ENCODE measurements around the gene TIMM44.
A peak's percentile ranks its signal among the peaks of the same experiment; 100 is the strongest.

The TIMM44 gene, protein sequence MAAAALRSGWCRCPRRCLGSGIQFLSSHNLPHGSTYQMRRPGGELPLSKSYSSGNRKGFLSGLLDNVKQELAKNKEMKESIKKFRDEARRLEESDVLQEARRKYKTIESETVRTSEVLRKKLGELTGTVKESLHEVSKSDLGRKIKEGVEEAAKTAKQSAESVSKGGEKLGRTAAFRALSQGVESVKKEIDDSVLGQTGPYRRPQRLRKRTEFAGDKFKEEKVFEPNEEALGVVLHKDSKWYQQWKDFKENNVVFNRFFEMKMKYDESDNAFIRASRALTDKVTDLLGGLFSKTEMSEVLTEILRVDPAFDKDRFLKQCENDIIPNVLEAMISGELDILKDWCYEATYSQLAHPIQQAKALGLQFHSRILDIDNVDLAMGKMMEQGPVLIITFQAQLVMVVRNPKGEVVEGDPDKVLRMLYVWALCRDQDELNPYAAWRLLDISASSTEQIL

DNA sequence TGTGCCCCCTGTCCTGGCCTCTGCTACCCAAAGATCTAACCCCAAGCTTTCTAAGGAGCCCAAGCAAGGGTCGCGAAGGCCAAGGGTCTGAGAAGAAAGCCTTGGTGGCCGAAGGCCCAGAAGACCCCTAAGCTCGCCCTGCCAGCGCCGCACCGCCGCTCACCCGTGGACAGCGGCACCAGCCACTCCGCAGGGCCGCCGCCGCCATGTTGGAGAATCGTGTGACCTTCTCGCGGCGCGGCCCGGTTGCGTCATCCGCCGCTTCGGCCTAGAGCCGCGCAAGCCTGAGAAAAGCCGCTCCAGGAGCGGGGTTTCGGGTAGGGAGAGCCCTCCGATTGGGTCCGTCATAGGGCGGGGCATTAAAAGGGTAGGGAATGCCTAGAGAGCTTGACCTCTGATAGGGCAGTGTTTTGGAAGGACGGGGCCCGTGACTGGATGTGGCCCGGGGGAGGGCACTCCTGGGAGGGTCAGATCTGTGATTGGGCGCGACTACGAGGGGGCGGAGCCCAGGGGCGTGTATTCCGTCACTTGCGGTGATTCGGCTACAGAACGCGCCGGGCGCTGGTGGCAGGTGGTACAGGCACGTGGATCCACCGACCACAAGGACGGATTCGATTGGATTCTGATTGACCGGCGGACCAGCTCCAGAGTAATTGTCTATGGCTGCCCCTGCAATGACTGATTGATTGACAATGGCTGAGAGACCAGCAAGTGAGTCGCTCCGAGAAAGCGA, at the start of gene TIMM44:
Gene TIMM44 (minus strand): TSS at position 223 of the 733 bp plus-strand sequence. CDS start 15 bp downstream, at position 208.
- DNase-seq (ENCODE audit: low read depth): peak; percentile 98

DNA sequence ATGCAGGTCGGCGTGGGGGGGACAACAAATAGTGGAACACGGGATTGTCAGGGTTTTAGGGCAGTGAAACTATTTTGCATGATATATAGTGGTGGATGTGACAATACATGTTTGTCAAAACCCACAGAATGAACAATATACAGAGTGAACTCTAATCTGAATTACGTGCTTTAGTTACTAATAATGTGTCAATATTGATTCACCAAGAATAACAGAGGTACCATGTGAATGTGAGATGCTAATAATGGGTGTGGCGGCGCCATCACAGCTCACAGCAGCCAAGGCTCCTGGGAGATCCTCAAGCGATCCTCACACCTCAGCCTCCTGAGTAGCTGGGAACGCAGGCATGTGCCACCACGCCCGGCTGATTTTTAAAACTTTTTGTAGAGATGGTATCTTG, 49.1 kb upstream of the TIMM44 start:
- no peak for DNase-seq (ENCODE audit: low read depth)

DNA sequence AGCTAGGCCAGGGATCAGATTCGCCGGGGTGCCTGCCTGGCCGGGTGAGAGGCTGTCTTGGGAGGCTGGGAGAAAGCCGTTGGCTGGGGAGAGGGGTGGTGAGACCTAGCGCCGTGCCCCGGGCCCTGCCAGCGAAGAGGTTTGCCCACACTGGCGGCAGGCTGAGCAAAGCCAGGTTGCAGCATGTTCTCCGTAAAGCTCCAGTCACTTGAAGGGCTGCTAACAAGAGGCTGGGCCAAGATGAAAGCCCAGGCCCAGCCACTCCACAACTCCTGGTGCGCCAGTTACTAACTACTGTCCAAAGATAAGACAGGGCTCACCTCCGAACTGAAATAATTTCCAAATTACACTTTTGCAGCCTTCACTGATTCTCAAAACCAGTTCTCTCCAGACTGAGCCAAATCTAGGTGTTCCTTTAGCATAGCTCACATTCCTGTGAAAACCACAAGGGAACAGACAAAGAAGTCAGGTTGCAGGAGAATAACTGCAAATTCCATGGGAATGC, 45.7 kb upstream of the TIMM44 start:
- DNase-seq (ENCODE audit: low read depth): no peak

DNA sequence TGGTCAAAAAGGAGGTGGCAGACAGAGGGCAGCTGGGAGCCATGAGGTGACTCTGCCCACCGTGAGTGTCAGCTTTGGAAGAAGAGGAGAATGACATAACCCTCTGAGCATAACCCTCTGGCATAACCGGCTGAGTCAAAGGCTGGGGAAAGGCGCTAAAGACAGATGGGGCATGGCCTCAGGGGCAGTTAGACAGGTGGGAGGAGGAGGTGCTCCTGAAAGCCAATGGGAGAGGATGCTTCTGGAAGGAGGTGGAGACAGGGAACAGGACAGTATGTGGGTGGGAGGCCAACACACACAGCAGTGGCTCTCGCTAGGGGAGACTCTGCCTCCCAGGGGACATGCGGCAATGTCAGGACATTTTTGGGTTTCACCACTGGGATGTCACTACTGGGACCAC, 44.8 kb upstream of the TIMM44 start:
- DNase-seq (ENCODE audit: low read depth): no peak

DNA sequence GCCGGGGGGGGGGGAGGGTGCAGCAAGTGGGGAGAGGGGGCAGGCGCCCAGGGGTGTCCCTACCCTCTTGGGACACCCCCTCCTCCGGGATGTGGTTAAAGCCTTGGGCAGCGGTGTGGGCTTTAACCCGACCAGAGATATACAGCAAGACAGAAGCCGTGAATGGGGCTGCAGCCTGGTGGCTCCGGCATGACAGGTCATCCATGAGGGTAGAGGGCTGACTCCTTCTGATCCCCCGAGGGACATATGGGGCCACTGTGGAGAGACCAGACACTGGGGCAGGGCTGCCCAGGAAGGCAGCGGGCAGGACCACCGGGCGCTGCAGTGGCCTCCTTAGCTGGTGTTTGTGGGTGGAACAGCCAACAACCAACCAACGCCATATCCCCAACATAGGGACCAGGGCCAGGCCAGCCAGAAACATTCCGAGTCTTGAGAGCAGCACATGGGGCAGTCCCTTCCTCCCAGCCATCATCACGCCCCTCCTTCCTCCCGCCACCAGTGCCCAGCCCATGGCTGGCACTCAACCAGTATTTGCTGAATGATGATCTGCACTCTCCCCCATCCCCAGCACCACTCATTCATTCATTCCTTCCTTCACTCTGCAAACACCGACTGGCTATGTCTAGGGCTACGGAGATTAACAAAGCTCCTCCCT, 43.8 kb upstream of the TIMM44 start:
- DNase-seq (ENCODE audit: low read depth): no peak

DNA sequence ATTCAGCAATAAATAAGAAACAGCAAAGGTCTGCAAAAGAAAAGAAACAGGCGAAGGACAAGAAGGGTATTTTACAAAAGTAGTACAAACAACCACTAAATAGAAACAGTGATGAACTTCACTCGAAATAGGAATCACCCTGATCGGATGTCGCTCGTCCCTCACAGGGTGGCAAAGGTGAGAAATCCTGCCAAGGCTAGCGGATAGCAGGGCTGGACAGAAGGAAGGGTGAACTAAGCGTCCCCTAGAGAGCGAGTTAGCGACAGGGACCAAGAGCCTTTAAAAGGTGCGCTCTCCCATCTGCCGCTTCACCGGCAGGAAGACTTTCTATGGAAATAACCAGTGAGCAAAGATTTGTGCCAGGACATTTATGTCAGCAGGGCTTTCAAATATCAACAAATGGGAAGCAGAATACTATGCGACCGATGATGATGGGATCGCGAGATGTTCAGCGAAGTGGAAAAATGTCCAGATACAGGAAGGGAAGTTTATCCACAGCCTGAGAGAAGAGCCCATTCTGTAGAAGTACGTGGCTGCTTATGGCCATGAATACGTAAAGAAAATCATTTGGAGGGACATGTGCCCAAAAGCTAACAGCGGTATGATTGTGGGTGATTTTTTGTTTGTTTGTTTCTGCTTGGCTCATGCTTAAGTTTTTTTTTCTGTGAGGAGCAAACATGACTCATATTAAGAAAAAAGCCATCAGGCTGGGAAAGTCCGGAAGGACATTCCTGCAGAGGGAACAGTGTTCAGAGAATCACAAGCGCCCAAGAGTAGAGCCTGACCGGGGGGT, 43.1 kb upstream of the TIMM44 start:
- DNase-seq (ENCODE audit: low read depth): no peak

DNA sequence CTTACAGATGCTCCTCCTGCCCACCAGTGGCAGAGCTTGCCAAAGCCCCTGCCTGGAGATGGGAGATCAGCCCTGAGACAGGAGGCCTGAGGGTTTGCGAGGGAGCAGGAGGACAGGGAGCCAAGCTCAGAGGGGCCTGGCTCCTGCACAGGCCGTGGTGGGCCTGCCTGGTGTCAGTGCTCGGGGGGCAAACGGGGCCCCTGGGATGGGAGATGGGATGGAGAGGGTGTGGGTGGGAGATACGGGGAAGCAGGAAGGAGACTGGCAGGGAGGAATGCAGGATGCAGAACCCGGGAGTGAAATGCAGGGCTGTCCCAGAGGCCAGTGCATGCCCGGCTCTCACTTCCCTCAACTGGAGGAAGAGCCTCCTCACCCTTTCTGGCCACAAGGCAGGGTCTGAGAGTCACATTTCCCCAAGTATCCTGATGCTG, 42.0 kb upstream of the TIMM44 start:
- no peak for DNase-seq (ENCODE audit: low read depth)

DNA sequence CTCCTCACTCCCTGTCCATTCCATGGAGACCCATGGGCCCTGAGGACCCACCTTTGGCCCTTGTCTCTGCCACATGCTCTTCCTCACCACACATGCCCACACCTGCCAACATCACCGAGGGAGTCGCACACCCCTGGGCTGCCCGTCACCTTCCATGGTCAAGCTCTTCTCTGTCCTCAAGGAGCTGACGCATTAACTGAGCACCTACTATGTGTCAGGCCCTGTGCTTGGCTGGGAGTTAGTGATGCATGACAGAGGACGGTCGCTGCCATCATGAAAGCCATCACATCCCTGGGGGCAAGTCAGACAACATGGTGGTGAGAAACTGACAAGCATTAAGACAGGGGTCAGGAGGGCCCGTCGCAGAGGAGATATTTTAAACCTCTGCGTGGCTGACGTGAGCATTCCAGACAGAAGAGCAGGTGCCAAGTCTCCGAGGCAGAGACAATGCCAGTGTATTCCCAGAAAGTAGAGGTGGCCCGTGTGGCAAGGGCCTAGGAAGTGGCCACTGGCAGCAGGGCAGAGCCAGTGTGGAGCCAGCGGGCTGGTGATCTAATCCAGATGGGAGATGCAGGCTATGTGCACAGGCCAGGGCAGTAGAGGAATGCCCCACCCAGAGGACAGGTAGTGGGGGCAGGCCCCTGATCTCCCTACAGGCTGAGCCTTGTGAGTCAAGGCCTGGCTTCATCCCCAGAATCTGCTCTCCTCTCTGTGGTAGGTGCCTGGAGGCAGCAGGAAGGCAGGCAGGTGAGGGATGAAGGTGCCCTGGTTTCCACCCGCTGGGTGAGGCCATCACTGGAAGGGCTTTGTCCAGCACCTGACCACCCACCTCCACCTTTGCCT, 40.8 kb upstream of the TIMM44 start:
- DNase-seq (ENCODE audit: low read depth): no peak

DNA sequence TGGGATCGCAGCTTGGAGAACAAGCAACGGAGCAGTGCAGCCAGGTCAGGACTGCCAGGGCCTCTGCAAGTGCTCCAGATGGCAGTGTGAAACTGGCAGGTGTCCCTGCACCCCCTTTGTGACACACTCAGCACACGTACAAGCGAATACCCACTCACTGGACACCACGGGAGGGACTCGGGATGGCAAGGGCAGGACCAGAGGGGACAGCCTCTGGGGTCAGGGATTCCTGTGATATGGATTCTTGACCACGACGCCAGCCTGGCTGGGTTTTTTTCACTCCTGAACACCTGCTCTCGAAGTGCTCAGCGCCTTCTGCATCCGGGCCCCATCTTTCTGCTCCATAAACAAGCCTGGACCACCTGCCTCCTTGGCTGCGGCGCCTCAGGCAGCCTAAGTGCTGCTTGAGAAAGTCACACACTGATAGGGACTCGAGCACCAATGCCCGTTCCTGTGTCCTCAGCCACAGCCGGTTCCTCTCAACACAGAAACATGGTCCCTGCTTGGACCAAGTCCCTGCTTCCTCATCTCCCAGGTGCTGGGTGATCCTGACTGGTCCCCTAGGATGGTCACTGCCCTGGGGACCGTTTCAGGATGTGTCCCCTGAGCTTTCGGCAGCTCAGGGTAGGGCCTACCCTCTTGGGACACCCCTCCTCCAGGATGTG, 40.0 kb upstream of the TIMM44 start:
- DNase-seq (ENCODE audit: low read depth): no peak

DNA sequence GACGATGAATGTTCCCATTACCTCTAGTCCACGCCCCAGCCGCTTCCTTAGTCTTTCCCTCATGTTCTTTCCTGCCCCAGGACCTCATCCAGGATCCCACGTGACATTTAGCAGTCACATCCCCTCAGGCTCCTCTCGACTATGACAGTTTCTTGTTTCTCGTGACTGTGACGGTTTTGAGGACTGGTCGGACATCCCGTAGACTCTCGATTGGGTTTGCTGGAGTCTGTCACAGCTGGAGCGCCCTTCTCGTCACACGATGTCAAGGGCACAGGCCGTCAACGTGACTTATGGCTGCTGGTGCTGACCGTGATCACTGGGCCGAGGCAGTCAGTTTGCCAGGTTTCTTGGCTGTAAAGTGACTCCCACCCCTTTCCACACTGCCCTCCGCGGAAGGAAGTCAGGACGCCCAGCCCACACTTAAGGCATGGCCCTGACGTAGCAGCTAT, 39.2 kb upstream of the TIMM44 start:
- no peak for DNase-seq (ENCODE audit: low read depth)

DNA sequence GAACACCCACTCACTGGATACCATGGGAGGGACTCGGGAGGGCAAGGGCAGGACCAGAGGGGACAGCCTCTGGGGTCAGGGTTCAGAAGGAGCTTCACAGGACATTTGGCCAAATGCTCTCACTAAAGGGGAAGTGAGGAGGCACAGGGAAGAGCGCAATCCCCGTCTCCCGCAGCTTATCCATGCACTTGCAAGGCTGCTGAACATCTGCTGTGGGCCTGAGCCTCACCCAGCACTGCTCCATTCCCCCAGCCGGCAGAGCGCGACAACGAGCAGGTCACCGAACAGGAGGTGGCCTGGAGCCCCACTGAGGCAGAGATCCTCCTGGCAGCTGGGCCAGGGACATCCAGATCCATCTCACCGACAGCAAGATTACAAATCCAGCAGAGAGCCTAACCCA, 38.6 kb upstream of the TIMM44 start:
- no peak for DNase-seq (ENCODE audit: low read depth)

DNA sequence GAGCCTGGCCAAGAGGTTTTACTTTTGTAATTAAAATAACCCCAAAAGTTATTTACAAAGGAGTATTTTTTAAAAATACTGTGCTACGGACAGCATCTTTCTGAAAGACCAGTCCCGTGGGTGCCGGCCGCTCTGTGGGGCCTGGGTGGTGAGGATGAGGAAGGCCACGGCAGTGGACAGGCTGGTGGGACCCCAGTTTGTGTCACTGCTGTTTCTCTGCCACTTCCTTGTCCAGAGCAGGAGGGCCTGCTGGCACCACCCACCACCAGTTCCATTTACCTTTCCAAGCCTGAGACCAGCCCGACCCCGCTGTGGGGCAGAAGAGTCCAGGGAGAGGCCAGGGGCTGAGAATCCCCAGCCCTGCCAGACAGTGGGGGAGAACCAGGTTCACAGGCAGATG, 38.2 kb upstream of the TIMM44 start:
- no peak for DNase-seq (ENCODE audit: low read depth)

DNA sequence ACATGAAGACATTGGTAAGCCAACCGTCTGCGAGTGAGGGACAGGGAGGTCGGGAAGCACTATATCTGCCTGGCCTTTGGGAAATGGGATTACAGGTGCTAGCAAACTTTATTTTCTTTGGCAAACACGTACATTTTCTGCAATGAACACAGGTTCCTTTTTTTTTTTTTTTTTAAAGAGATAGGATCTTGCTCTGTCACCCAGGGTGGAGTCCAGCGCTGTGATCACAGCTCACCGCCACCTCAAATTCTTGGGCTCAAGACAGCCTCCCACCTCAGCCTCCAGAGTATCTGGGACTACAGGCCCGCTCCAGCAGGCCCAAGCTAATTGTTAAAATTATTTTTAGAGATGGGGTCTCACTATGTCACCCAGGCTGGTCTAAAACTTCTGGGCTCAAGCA, 37.7 kb upstream of the TIMM44 start:
- no peak for DNase-seq (ENCODE audit: low read depth)

DNA sequence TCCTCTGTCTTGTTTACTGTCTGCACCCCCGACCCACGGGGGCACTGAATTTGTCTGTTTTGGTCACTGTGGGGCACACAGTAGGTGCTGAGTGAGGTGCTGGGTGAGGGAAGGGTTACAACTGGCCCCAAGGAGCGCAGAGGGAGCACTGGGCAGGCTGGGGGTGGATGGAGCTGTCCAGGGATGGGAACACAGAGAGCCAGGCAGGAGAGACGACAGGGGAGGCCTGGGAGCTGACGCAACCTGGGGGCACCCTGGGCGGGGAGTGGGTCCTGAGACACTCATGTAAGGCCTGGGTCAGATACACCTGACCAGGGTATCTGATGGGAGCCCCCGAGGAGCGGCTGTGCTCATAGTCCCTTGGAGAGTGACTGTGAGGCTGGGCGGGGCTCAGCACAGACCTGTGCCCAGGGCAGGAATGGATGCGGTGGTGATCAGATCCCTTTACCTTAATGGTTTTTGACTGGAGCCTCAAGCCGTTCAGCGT, 37.2 kb upstream of the TIMM44 start:
- DNase-seq (ENCODE audit: low read depth): no peak

DNA sequence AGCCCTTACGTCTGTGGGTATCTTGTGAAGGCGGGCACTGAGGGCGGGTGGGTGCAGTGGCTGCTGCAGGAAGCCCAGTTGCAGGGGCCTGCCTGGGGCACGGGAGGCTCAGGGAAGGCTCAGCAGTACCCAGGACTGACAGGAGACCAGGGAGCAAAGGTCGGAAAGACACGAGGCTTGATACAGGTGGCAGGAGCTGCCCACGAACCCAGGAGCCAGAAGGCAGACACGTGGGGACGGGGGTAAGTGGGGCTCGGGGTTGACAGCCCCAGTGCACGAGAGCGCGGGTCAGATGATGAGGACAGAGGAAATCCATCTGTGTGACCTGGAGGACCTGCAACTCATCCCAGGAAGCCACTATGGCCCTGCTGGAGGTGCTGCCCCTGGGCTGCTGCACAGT, 36.7 kb upstream of the TIMM44 start:
- DNase-seq (ENCODE audit: low read depth): no peak

DNA sequence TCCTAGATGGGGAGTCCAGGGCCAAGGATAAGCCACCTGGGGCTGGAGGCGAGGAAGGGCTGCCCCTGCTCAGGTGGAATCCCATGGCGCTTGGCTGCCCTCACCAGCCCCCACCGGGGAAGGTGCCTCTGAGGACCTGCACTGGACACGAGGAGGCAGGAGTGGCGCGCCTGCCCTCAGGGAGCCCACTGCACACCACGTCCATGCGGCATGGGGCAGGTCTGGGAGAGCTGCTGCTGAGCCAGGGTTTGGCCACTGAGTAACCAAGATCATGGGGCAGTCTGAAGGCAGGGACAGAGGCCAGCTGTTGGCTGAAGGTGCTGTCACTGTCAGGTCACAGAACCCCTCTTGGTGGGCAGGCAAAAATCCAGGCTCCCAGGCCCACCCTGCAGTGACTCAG, 36.1 kb upstream of the TIMM44 start:
- DNase-seq (ENCODE audit: low read depth): no peak

DNA sequence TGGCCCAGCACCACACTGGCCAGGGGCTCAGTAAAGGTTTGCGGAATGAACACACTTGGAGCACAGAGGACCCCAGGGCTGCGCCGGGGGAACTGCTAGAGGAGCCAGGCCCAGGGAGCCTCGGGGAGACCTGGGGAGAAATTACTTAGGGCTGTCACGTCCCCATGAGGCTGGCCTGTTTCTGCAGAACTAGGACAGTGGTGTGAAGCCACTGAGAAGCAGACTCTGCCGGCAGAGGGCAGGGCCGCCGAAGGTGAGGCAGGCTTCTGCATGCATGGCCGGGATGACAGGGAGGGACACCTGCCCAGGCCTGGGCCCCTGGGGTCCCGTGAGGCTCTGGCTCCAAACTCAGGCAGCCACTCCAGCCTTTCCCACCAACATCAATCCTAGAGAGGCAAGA, 35.5 kb upstream of the TIMM44 start:
- DNase-seq (ENCODE audit: low read depth): no peak

DNA sequence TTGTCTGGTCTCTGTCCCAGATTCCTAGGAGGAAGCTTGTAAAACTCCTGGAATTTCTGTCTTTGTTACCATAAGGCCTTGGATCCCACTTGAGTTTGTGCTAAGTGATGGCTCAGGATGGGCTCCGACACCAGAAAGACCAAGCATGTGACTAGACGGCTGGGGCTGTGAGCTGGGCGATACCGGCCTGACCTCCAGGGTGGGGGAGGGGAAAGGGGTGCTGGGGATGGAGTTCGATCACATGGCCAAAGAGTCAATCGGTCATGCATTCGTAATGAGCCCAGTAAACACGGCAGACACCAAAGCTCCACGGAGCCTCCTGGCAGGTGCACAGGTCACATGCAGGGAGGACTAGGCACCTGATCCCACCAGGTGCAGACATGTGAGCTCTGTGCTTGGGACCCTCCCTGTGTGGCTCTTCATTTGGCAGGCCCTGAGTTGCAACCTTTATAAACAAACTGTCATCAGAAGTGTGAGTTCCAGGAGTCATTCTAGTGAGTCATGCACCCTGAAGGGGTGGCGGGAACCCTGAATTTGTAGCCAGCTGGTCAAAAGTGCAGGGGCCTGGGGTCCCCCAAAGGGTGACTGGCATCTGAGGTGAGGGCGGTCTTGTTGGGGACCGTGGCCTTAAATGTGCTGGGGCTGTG, 34.8 kb upstream of the TIMM44 start:
- no peak for DNase-seq (ENCODE audit: low read depth)

DNA sequence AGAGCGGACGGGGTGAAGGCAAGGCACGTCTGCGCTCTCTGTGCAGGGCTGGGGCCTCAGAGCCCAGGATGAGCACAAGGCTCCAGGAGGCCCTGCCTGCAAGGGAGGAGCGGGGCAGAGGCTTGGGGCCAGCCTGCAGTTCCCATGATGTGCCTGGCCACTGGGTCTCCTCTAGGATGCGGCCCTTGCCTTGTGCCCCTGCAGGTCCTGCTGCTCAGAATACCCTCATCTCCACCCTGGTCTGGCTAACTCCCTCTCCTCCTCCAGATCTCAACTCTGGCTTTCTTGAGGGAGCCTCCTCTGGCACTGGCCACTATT, 34.2 kb upstream of the TIMM44 start:
- no peak for DNase-seq (ENCODE audit: low read depth)

Data from stimulated activated CD8-positive, alpha-beta memory T cell treated with anti-CD3 and anti-CD28 coated beads, Interleukin-12 subunit alpha, Interleukin-12 subunit beta, amount 100 ng/mL, for 1 hour (primary cell).